Right cardiac atrium (tissue), 5 donors: Measurements from ENCODE around the gene DCDC1. TPM values are rescaled to one million over a fixed set of nuclear protein-coding genes. Genes with fewer than 3 reads are reported as not detected.

Source experiments
- ATAC-seq, 2 donors: fragments of 200-7000 bp; cut with Tn5 transposase; one replicate each; pipeline versions ENCODE4 v1.8.0 to v1.9.1; 2020; ENCODE audit warnings: moderate library complexity in 2 of 2, mild to moderate bottlenecking in 1 of 2
- DNase-seq, 3 donors: peaks; one replicate each; pipeline ENCODE4 v3.0.0-alpha.2; 2020
- H3K27ac ChIP-seq: one replicate; pipeline ENCODE4 v1.5.1; 2013; ENCODE audit warnings: mild to moderate bottlenecking, low read length, control low read depth, moderate library complexity
- H3K27me3 ChIP-seq: one replicate; pipeline ENCODE4 v1.6.1; 2013; ENCODE audit not compliant: control insufficient read depth, insufficient read depth
- H3K4me1 ChIP-seq: one replicate; pipeline ENCODE4 v1.6.1; 2013; ENCODE audit warnings: low read length; ENCODE audit not compliant: control insufficient read depth, insufficient read depth
- H3K4me3 ChIP-seq: one replicate; pipeline ENCODE4 v1.5.1; 2013; ENCODE audit warnings: low read length, control low read depth
- H3K9me3 ChIP-seq: one replicate; pipeline ENCODE4 v1.6.1; 2013; ENCODE audit warnings: low read length; ENCODE audit not compliant: control insufficient read depth
- WGBS: extraction: QIAGEN DNeasy Blood & Tissue Kit; methylation state at CpG from one replicate; pipeline ENCODE4 v1.1.7; 2013; 5-methylcytosine and 5-hydroxymethylcytosine counted together
- intact Hi-C, 4 donors: fragments of 100-400 bp; cut with DNase I; formaldehyde crosslinking; loops; one replicate each; pipeline versions ENCODE4 v1.11.0 to v1.14.0; 2022 to 2023
- polyA plus RNA-seq: library from polyadenylated mRNA; stranded (reverse); fragments of 200-250 nt; gene quantifications from one replicate; pipeline ENCODE4 v1.2.3, GENCODE V29; 2013
- total RNA-seq, 4 donors: library from RNA; stranded (reverse); fragmentation: NEBNext Ultra II Directional; extraction: Animal tissue kit (Norgen Biotek cat#: 25700); gene quantifications; one replicate each; pipeline ENCODE4 v1.2.1, GENCODE V29; 2021
- donor health status: healthy with polysubstance abuse.
- donor health status: DM: no; HTN: yes; CAD: no.
- donor health status: DM: no; HTN: no; CAD: no.
- donor health status: DM: no; HTN: yes; CAD: no; lungs with severe emphysema.
- donor health status: DM: yes; HTN: yes; CAD: no.

DCDC1 gene
- total and polyA plus RNA-seq, 5 donors: 0.05 to 0.23 (median 0.16) TPM; not detected in 1

DNA sequence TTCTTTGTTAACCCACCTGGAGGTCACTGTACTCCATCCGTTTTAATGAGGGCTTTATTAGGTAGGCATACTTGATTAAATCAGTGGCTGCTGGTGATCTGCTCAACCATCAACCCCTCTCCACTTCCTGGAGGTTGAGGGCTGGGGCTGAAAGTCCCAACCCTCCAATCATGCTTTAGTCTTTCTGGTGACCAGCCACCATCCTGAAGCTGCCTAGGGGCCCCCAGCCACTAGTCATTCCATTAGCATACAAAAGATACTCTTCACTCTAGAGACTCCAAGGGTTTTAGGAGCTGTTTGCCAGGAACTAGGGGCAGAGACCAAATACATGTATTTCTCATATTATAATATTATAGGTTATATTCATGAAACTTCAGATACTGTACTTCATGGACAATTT lies 13.6 kb upstream of the DCDC1 start:
- ATAC-seq (no peak), DNase-seq (no peak)
- H3K4me1 ChIP-seq: no peaks in the 10 kb centered on the region
- H3K4me3 ChIP-seq: no peak overlapping the region
- 80% methylated on average over 1 of the region's 1 CpG for WGBS
- H3K27me3 ChIP-seq: no peaks in the 10 kb centered on the region
- H3K9me3 ChIP-seq: no peaks in the 10 kb centered on the region
- no peak overlapping the region for H3K27ac ChIP-seq
- intact Hi-C loops: no loop called here

DNA sequence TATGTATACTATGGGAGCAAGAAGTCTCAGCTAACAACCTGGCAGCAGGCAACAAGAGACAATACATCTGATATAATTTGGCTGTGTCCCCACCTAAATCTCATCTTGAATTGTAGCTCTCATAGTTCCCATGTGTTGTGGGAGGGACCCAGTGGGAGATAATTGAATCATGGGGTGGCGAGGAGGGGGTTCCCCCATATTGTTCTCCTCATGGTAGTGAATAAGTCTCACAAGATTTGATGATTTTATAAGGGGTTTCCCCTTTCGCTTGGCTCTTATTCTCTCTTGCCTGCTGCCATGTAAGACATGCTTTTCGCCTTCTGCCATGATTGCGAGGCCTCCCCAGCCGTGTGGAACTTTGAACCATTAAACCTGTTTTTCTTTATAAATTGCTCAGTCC lies 6.3 kb upstream of the DCDC1 start:
- H3K4me1 ChIP-seq: peaks cover 1% of the 10 kb centered on the region
- H3K27me3 ChIP-seq: no peaks in the 10 kb centered on the region
- DNase-seq (no peak), ATAC-seq (no peak)
- H3K9me3 ChIP-seq: no peaks in the 10 kb centered on the region
- H3K4me3 ChIP-seq: no peak overlapping the region
- WGBS: 98% methylated on average over 5 of the region's 5 CpGs
- intact Hi-C loops: no loop called here
- no peak overlapping the region for H3K27ac ChIP-seq

DNA sequence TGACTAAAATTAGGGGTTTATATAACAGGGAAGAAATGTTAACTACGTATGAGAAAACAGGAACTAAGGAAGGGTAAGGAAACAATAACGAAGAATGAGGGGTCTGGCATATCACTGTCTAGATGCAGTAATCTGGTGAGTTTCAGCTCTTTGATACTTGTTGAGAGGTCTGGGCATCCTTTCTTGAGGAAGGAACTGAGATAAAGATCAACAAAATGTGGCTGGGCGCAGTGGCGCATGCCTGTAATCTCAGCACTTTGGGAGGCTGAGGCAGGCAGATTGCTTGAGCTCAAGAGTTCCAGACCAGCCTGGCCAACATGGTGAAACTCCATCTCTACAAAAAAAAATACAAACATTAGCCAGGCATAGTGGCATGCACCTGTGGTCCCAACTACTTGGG lies 2.7 kb downstream of the DCDC1 start:
- ATAC-seq (no peak), DNase-seq (no peak)
- Histone ChIP-seq H3K4me3 (no peak overlapping the region), H3K27me3 (no peaks in the 10 kb centered on the region), H3K4me1 (no peaks in the 10 kb centered on the region), H3K27ac (no peak overlapping the region), H3K9me3 (no peaks in the 10 kb centered on the region)
- intact Hi-C loops: no loop called here
- WGBS: 65% methylated on average over 4 of the region's 4 CpGs

DNA sequence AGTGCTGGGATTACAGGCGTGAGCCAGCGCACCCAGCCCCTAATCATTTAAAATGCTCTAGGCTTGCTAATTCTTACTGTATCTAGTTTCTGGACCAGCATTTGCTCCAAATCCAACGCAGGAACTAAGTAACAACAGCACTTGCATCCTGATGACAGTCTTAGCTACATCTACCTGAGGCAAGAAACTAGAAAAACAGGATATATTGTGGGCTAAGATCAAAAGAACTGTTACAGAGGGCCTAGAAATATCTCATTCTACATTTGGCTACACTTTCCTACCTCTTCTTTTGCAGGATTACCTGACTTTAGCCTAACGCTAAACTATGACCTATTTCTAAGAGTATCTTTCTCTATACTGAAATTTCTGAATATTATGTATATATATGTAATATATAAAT lies 7.8 kb downstream of the DCDC1 start:
- DNase-seq (no peak), ATAC-seq (no peak)
- WGBS: 87% methylated on average over 4 of the region's 4 CpGs
- Histone ChIP-seq H3K4me1 (no peaks in the 10 kb centered on the region), H3K4me3 (no peak overlapping the region), H3K27ac (no peak overlapping the region), H3K9me3 (no peaks in the 10 kb centered on the region), H3K27me3 (no peaks in the 10 kb centered on the region)
- intact Hi-C loops: no loop called here

DNA sequence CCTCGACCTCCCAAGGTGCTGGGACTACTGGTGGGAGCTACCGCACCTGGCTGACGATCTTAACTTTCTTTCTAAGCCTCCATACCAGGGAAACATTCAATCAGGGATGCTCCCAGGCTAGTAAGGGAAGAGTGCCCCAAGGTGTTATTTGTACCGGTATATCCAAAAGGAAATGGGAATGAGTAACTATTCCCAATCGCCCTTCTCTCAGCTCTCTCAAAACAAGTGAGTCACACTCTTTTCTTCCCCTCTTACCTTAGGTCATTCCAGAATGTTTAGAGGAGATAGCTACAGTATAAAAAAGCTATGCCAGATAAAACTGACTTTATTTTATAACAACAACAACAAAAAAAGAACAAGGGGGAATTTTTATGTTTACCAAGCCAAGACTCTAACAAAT lies 13.7 kb downstream of the DCDC1 start:
- intact Hi-C loops: no loop called here
- 79% methylated on average over 5 of the region's 5 CpGs for WGBS
- no peaks in the 10 kb centered on the region for H3K9me3 ChIP-seq
- H3K27me3 ChIP-seq: no peaks in the 10 kb centered on the region
- H3K4me1 ChIP-seq: no peaks in the 10 kb centered on the region
- ATAC-seq (no peak), DNase-seq (no peak)
- no peak overlapping the region for H3K27ac ChIP-seq
- H3K4me3 ChIP-seq: no peak overlapping the region

DNA sequence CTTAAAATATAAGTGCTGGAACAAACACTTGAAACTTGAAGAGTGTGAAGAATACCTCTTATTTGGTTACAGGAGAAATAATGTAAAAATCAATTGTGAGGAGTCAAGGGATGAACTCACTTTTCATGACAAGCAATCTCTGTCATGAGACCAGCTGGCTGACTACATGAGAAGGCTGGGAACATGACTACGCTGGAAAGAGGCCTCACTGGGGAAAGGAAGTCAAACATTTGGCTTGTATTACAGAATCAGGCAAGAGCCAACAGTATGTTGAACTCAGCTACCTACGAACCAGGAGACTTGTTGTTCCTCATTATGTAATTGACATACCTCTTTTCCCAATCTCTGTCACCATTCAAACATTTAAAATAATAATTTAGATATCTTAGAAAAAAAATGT lies 14.4 kb downstream of the DCDC1 start:
- WGBS: 47% methylated on average over 2 of the region's 2 CpGs
- no peak for DNase-seq
- no peak overlapping the region for H3K27ac ChIP-seq
- H3K4me3 ChIP-seq: no peak overlapping the region
- H3K9me3 ChIP-seq: no peaks in the 10 kb centered on the region
- intact Hi-C loops: no loop called here
- H3K4me1 ChIP-seq: no peaks in the 10 kb centered on the region
- no peak for ATAC-seq
- no peaks in the 10 kb centered on the region for H3K27me3 ChIP-seq

DNA sequence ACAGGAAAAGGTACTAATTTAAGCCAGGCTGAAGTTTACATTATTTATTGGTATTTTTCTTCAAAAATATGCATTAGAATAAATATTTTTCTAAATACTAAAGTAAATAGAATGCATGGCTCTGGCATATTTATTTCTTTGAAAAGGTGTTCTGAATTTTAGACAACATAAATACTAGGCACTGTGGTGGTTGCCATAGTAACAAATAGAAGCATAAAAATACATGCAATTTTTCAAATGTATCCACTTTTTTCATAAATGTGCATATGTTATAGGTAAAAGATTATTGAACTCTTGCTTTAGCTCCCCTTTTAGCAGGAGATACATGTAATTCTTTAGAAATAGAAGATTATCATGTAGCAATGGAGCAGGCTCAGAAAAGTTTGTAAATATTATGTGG lies 18.4 kb downstream of the DCDC1 start:
- DNase-seq (no peak), ATAC-seq (no peak)
- H3K27me3 ChIP-seq: no peaks in the 10 kb centered on the region
- no peaks in the 10 kb centered on the region for H3K9me3 ChIP-seq
- intact Hi-C loops: no loop called here
- no peaks in the 10 kb centered on the region for H3K4me1 ChIP-seq
- H3K4me3 ChIP-seq: no peak overlapping the region
- H3K27ac ChIP-seq: no peak overlapping the region

DNA sequence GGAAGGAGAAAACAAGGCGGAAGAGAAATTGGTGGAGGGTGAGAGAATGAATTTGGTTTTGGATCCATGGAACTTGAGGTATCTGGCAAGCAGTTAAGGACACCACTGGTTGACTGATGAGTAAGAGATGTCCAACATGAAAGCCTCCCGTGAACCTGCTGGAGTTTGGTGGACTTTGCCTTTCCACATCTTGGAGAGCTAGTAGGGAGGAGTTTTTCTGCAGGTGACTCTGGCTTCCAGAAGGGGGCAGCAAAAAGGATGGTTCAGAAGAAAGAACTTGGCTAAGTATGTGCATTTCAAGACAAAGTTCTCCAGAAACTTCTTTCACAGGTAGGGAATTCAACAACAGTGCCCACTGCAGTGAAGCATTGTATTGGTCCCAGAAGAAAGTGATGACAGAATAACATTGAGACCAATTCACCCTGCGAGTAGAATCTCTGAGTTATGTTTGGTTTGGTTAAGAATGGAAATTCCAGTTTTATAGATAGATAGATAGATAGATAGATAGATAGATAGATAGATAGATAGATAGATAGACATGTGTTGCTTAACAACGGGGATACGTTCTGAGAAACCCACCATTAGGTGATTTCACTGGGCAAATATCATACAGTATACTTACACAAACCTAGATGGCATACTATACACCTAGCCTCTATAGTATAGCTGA lies 28.5 kb downstream of the DCDC1 start:
- Histone ChIP-seq H3K9me3 (no peaks in the 10 kb centered on the region), H3K27me3 (no peaks in the 10 kb centered on the region), H3K4me1 (no peaks in the 10 kb centered on the region), H3K27ac (no peak overlapping the region), H3K4me3 (no peak overlapping the region)
- intact Hi-C loops: no loop called here
- 86% methylated on average over 5 of the region's 5 CpGs for WGBS
- DNase-seq (no peak), ATAC-seq (no peak)

DNA sequence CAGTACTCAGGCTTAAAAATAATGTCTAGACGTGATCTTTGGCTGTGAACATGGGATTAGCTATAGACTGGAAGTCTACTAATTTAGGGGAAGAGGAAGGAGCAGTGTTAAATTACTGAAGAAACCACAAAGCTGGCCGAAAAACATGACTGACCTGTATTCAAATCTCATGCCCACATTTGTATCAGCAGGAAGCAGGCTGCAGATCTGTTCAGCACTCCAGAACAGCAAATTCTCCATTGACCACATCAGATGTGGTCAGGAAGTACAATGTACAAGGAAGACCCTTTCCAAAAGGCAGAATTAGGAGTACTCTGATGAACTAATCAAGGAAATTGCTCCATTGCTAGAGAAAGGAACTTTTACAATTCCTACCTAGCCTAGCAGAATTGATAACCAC lies 31.7 kb downstream of the DCDC1 start:
- ATAC-seq: no peak
- intact Hi-C loops: no loop called here
- DNase-seq: no peak
- no peak overlapping the region for H3K27ac ChIP-seq
- no peaks in the 10 kb centered on the region for H3K4me1 ChIP-seq
- 41% methylated on average over 2 of the region's 2 CpGs for WGBS
- no peaks in the 10 kb centered on the region for H3K27me3 ChIP-seq
- no peak overlapping the region for H3K4me3 ChIP-seq
- no peaks in the 10 kb centered on the region for H3K9me3 ChIP-seq

DNA sequence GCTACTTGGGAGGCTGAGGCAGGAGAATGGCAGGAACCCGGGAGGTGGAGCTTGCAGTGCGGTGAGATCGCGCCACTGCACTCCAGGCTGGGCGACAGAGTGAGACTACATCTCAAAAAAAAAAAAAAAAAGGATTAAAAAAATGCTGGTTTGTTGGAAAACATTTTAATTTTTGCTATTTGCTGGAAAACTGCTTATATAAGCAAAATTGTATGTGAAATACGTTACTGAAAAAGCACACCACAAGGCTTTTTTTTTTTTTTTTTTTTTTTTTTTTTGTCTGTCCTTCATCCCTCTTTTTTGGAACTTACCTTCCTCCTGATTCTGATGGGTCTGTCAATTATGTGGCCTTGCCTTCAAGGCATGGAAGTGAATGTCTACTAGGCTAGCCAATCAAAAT lies 40.8 kb downstream of the DCDC1 start:
- no peaks in the 10 kb centered on the region for H3K4me1 ChIP-seq
- intact Hi-C loops: no loop called here
- H3K4me3 ChIP-seq: no peak overlapping the region
- DNase-seq (no peak), ATAC-seq (no peak)
- no peaks in the 10 kb centered on the region for H3K27me3 ChIP-seq
- H3K27ac ChIP-seq: no peak overlapping the region
- 96% methylated on average over 6 of the region's 6 CpGs for WGBS
- H3K9me3 ChIP-seq: no peaks in the 10 kb centered on the region

DNA sequence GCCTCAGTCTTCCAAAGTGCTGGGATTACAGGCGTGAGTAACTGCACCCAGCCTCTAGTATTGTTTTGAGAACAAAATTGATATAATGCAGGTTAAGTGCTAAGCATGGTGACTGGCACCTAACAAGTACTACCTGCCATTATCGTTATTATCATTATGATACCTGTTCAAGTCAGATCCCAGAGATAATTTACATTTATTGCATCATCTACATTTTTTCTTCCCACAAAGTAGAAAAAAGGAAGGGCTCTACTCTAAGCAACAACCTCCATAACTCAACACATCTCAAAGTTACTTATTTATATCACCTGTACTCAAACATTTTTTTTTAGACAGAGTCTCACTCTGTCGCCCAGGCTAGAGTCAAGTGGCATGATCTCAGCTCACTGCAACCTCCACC lies 42.1 kb downstream of the DCDC1 start:
- 87% methylated on average over 3 of the region's 3 CpGs for WGBS
- H3K4me1 ChIP-seq: no peaks in the 10 kb centered on the region
- ATAC-seq (no peak), DNase-seq (no peak)
- no peaks in the 10 kb centered on the region for H3K9me3 ChIP-seq
- H3K27ac ChIP-seq: no peak overlapping the region
- H3K27me3 ChIP-seq: no peaks in the 10 kb centered on the region
- intact Hi-C loops: no loop called here
- no peak overlapping the region for H3K4me3 ChIP-seq

DNA sequence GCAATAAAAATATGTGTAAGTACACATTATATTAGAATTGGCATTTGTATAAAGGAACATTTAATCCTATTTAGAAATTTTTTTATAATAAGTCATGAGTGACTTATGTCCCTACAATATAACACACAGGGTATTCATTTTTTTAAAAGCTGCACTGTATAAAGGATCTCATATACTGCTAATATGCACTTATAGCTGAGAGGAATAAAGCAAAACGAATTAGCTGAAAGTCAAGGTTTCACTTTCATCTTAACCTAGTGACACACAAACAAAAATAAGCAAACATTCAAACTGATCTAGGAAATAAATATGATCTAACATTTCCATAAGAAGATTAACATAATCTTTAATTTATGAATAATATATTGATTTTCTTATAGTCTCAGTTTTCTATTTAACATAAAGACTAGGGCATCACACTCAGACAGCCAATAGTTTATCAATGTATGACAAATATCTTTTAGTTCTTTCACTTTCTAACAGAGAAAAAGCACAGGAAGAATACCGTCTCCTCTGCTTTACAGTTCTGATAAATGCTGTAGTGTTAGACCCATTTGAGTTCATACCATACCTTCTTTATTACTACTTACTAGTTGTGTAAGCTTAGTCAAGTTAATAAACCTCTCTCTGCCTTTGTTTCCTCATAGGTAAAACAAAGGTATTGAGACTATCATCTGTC lies 42.9 kb downstream of the DCDC1 start:
- intact Hi-C loops: no loop called here
- DNase-seq (no peak), ATAC-seq (no peak)
- Histone ChIP-seq H3K4me1 (no peaks in the 10 kb centered on the region), H3K27ac (no peak overlapping the region), H3K27me3 (no peaks in the 10 kb centered on the region), H3K9me3 (no peaks in the 10 kb centered on the region), H3K4me3 (no peak overlapping the region)
- 58% methylated on average over 2 of the region's 2 CpGs for WGBS
